Hematopoietic multipotent progenitor cell treated with erythropoietin and hydrocortisone succinate and interleukin-3 and kit ligand, for 4 days (in vitro differentiated cells): Measurements from ENCODE around the gene MEGF11.

Source experiments
- DNase-seq: peaks from one replicate; pipeline ENCODE4 v3.0.0-alpha.2; 2015

MEGF11 gene

DNA sequence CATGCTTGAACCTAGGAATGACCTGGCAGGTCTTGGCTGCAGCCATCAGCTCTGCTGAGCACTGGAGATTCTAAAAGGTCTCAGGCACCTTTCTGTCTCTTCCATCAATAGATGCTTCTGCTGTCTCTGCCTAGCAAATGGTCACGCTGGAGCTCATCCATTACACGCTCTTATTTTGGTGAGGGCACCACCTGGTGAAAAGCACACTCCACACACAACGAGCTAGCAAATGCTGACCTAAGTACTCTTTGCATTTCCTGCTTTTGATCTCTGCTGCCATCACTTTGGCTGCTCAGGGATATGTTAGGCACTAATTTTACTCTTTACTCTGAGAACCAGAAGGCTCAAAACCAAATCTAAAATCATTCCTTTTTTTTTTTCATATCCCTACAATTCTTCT is 293.0 kb downstream of the MEGF11 start:
- no peak for DNase-seq

DNA sequence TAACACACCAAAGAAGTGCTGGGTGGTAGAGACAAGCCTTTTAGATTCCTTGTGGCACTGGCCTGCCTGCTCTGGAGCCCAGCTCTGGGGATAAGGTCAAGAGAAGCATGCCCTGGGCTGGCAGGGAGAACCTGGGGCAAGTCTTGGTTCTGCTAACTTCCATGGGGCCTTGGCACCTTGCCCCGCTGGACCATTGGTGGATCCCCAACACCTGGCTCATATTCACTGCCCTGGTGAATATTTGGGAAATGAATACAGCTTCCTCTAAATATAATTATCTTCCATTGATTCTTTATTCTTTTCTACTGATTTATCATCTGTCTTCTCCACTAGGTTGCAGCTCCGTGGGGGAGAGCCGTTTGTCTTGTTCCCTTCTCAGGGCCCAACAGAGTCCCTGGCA is 294.7 kb downstream of the MEGF11 start:
- DNase-seq = no peak

DNA sequence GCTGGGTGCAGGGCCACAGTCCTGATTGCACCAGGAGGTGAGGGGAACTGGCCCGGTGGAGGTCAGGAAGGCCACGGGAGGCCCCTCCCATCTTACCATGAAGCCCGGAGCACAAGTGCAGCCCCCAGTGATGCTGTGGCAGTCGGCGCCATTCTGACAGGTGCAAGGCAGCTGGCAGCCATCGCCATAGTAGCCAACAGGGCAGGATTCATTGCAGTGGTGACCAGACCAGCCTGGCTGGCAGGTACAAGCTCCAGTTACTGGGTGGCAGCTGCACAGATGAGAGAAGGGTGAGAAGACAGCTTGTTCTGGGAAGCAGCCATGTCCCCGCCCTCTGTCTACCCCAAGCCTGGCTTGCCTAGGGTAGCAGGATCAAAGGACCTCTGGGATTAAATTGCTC is 296.1 kb downstream of the MEGF11 start:
- DNase-seq = no peak

DNA sequence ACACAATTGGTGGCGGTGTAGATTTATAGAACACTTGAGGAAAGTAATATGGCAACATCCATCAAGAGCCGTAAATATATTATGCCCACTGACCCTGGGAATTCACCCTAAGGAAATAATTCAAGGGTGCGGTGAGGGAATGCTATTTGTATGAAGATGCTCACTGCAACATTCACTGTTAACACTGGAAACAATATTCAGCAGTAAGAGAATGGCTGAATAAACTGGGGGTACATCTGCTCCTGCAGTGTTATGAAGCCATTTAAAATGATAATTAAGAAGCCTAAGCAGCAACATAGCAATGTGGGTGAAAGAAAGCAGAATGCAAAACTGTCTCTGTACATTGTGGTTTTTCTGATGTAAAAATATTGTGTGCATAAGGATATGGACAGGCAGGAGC is 296.7 kb downstream of the MEGF11 start:
- DNase-seq = no peak

DNA sequence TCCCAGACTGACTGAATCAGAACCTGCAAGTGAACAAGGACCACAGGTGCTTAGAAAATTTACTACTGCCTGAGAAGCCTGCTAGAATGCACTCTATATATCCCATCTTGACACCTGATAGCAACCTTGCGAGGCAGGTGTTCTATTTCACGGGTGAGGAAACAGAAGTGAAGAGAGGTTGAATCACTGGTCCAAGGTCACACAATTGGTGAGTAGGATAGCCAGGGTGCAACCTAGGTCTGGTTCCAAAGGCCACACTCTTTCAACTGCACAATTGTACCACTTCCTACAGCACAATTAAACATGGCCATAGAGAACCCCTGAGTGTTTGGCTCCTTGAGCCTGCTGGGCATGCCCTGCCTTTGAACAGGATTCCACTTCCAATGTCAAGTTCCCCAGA is 297.2 kb downstream of the MEGF11 start:
- no peak for DNase-seq

DNA sequence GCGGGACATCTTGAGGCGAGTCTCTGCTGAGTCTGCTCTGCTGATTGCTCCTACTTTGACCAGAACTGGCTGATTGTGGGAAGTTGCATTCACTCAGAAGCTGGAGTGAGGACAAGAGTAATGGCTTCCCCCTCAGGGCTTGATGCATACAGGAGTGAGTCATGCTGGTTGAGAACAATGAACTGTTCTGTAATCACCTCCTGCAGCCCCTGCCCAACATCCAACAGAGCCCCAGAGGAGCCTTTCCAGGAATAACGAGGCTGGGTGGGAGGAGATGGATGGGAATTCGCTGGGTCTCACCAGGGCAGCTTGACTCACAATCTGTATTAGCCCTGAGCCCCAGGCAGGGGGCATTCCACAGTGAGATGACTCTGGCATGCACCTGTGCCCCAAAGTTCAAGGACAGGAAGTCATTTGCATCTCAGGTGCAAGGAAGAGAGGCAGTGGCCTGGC is 299.2 kb downstream of the MEGF11 start:
- no peak for DNase-seq

DNA sequence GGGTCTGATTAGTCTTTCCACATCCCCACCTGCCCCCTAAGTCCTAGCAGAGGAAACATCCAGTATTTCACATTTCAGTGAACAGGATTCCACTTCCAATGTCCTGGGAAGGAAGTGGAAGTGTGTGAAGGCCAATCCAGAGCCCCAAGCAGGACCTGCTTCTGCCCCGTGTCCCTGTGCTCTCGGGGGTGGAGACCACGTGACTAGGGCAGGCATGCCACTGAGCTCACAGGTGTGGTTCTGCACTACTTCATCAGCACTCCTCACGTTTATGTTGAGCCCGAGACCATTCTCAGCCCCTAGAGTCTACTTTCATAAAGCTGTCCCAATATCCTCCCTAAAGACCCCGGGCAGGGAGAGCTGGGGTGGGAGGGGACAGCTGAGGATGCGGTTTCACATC is 299.9 kb downstream of the MEGF11 start:
- DNase-seq = no peak

DNA sequence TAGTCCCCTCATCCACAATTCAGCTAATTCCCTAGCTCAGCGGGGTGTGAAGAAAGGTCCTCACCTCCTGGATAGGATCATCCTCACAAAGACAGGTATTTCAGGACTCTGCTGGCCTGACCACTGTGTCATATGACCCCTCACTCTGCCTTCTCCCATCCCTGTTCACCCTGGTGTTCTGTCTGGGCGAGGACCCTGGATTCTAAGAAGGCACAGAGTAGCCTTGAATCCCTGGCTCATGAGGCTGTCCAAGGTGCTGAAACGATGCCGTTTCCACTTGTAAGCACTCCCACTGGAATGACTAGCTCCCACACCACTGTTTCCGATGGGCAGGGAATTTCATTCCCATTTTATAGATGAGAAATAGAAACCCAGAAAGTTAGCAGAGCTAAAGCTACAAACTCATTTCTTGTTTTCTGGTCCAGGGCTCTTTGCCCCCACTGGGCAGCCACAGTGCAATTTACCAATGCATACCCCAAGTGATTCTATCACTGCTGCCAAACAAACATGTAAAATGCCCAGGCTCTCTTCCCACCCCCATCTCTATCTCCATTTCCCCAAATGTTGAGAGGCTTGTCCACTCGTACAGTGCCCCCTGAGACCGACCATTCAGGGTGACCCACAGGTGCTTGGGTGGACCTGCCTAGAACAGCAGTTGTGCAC is 301.0 kb downstream of the MEGF11 start:
- peak; percentile 53 for DNase-seq

DNA sequence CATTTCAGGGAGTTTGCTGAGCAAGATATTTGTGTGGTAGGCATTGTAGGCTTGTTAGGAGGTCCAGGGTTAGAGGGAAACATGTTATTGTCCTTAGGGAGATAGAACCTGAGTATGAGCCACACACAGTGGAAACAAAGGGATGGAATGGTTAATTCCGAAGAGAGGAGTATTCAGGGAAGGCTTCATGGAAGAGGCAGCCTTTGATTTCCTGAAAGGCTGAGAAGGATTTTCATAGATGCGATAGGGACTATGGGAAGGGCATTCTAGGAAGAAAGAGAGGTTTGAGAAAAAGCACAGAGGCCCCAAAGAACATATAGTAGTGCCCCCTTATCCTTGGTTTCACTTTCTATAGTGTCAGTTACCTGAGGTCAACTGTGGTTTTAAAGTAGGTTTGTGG is 302.5 kb downstream of the MEGF11 start:
- DNase-seq = no peak

DNA sequence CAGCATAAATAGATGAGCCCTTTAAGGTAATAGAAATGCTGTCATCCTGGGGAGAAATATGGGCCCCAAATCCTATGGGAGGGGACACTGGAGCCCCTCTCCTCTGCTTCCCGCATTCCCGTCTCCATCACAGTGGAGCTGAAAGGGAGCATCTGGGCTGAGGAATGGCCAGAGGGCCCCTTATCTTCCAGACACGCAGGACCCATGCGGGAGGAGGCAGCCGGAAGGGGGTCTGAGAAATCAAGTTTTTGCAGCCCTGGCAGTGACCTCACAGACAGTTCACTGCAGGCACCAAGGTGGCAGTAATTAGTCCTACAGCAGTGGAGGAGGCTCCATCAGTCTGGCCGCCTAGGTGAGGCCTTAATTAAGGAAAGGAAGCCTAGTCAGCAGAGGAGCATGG is 304.1 kb downstream of the MEGF11 start:
- no peak for DNase-seq

DNA sequence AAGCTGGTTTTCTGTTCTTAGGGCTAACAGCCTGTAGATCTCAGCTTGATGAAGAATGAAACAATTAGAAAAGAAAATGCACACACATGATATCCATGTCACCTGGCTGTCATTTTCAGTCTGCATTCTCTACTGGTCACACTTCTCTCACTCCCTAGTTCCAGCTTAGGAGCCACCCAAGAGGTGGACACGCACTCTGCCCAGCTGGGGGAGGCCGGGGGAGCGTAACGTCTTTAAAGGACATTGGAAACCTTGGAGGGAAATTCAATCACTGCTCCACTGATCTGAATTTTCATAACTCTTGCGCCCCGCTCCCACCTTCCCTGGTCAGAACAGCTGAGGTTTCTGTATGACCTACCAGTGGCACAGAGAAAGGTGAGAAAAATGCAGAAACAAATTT is 304.5 kb downstream of the MEGF11 start:
- DNase-seq = no peak

DNA sequence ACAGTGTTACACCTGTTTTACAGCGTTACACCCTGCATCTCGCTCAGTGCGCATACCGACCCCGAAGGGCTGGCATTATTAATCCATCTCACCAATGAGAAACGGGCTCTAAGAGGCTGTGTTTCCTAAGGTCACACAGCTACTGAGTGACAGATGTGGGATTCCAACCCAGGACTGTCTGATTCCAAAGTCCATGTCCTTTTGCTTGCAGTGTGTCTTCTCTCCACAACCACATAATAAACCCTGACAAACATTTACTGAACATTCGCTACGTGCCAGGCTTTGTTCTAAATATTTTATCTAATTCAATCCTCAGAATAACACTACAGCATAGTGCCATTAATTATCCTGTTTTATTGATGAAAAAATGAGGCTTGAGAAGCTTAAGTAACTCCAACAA is 305.2 kb downstream of the MEGF11 start:
- no peak for DNase-seq

DNA sequence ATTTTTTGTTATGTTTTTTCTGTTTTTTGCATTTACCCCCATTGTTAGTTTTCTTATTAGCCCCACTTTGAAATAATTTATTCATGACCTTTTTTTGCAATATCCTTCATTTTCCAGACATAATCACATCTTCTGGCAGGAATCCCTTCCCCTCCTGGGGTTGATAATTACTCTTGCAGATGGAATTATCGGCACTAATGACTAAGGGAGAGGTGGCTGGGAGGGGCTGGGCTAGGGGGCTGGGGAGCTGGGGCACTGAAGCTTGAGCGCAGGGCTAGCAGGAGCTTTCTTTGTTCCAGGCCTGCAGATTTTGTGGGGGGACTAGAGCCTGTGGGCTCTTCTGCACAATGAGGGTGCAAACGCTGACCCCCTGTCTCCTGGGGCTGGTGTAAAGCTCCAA is 306.5 kb downstream of the MEGF11 start:
- no peak for DNase-seq

DNA sequence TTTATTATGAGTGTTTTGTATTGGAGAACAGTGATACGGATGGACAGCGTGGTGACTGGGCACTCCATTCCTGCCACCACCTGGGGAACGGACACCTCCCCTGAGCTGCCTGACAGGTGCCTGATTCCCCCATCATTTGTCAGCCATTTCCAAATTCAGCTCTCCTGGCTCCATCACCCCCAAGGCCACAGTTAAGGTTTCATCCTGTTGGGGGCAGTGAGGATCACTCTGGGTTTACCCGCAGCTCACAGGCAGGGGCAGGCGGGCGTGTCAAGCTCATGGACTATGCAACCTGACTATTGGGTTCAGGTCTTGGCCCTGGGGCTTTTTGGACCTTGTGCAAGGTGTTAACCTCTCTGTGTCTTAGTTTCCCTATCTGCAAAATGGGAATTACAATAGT is 307.9 kb downstream of the MEGF11 start:
- peak; percentile 25 for DNase-seq

DNA sequence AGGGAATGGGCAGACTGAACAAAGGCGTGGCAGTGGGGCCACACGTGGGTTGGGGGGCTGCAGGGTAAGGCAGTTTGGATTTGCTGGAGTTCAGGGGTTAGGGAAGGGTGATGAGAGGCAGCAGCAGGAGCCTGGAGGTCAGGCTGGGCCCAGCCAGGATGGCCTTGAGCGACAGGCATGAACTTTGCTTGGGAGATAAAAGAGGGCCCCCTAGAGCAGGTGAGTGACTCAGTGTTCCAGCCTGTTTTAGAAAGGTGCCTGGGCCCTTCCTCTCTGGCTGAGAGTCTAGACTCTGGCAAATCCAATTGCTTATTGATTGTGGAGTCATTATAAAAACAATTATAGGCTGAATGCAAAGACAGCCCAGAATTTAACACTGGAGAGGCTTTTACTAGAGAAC is 309.1 kb downstream of the MEGF11 start:
- no peak for DNase-seq

DNA sequence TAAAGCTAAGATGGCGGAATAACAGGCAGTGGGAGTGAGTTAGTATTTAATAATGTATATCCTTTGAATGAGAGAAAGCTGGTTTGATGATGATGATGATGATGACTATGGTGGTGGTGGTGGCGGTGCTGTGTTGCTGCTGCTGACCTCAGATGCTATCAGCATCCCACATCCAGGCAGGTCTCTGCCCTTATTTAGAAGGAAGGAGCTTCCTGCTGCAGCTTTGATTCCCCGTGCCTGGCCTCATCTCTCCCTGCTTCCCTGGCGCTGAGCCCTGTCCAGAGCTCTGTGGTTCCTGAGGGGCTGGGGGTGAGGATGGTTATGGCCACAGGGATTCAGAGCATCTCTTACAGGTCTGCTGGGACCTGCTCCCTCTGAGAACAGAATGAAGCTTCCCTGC is 311.1 kb downstream of the MEGF11 start:
- DNase-seq = peak; percentile 31

DNA sequence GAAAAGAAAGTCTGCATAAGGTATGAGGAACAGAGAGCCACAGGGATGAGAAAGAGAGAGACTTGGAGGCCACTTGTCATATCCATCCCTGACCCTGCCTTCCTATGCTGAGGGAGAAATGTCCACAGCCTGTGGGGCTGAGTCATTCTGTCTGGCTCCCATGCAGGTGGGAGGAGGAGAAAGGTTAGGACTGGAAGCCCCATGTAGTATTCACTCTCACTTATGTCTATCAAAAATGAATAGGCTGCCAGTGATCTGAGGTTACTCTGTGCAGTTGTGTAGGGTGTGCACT is 313.0 kb downstream of the MEGF11 start:
- DNase-seq = no peak

DNA sequence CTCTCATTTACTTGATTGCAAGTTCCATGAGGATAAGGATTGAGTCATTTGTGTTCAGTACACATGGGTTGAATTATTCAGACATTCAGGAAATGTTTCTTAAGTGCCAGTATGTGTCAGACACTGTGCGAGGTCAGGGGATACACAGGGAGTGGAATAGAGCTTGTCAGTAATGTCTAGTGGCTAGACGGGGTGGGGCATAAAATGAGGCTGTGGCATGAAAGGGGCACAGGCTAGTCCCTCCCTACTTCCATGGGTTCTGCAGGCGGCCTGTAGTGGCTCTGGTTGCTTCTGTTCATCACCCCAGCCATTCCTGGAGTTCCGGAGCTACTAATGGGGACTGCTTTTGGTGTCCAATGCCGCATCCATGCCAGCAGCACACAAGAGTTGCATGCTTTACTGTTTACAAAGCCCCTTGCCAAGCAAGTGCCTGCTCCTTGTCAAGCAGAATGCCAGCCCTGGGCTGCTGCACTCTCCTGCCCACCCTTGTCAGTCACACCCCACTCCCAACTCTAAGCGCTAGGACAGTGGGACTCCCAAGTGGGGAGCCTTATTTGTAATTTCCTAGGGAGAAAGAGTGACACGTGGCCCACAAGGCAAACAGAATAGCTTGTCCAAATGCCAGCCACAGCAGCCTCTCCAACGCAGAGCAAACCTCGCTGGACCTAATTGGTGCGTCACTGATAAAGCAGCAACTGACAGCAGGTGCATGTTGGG is 313.5 kb downstream of the MEGF11 start:
- DNase-seq = no peak

DNA sequence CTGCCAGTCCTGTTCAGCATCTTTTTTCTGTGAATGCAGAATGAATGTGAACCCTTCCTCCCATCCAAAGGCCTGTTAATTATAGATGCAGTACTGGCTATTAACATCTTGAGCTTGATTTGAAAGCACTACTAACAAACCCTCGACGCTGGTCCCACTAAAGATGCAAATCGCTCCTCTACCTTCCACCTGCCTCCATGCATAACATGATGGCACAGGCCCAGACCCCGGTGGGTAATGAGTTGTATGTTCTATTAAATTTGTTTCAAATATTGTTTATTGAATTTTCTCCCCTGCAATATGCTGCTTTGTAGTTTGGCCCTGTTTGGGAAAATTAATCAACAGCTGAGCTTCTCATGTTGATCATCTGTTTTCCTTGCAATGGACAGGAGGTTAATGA is 314.9 kb downstream of the MEGF11 start:
- no peak for DNase-seq

DNA sequence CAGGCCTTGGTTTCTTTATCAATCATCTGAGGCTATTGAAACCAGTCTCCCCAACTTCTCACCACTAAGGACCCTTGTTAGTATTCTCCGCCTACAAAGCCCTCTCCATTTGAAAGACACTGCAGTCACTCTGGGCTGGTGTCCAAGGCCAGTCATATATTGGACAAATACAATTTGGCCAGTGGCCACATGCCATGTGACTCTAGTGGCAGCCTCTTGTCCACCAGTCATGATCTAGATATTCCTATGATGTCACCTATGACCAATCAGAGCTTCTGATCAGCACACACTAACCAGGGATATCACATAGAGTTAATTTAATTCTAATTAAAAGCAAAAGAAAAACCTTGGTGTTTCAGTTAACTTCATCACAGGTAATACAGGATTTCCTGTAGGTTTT is 316.1 kb downstream of the MEGF11 start:
- DNase-seq = no peak

DNA sequence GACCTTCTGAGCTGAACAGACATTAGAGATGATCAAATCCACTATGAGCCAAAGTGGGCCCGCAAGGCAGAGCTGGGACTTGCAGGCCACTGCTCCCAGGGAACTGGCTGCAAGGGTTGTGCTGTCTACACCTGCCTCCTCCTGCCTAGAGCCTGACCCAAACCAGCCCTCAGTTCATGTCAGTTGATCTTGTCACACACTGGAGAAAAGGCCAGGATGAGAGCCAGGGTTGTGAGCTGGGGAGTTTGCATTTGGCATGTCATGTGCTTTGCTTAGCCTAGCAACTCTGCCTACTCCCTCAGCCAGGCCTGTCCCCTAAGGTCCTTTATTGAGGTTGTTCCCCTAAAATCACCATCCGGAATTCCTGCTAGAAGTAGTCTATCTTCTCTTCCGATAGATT is 316.5 kb downstream of the MEGF11 start:
- DNase-seq = no peak

DNA sequence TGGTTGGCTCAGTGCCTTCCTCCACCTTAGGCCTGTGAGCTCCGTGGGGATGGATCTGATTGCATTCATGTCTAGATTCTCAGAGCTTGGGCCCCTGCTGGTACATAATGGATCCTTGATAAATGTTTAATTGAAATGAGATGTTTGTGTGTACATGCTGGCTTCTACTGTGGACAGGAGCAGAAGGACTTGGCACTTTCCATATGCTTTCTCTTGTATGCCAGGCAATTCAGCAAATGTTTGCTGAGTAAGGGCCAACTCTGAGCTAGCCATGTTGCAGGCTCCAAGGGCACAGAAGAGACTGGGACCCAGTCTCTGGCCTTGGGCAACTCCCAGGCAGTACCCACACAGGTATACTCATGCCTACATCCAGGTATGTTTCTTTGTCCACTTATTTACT is 317.3 kb downstream of the MEGF11 start:
- DNase-seq = no peak

DNA sequence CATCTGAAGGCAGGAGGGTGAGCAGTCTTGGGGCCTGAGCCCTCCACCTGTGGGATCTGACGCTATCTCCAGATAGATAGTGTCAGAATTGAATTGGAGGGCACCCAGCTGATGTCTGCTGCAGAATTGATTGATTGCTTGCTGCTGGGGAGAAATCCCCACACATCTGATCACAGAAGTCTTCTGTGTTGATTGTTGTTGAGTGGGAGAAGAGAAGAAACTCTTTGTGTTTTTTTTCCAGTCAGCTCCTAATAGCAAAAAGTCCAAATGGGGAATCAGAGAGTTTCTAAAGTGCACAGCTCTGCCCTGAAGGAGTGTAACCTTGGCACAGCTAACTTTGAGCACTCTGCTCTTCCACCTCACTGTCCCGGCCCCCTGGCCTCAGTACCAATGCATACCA is 318.2 kb downstream of the MEGF11 start:
- DNase-seq = no peak

DNA sequence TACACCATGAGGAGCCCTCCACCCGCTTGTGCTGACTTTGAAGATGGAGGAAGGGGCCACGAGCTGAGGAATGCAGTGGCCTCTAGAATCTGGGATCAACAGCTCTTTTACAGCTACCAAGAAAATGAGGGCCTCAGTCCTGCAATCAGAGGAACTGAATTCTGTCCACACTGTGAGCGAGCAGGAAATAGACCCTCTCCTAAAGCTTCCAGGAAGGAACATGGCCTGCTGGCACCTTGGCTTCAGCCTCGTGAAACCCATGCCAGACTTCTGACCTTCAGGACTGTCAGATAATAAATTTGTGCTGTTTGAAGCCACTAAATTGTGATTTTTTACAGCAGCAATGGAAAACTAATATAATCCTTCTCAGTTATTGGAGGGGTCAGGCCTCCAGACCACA is 322.3 kb downstream of the MEGF11 start:
- no peak for DNase-seq

DNA sequence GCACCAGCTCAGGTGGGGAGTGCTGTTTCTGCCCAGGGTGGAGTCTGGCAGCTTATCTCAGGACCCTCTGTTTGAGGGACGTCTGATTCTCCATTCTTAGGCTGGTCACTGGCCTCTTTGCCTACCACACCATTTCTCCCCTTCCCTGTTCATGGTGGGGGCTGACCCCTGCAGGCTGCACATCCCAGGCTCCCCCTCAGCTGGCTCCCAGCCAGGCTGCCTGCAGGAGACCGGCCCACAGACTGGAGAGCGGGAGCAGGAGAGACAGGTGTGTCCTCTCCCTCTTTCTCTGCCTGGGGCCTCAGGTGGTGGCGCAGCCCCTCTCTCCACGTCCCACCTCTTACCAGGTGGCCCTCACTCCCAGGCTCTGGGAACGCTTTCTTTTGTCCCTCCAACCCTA is 323.4 kb downstream of the MEGF11 start:
- no peak for DNase-seq
